Measurements from ENCODE around the gene LAX1.
A peak's percentile ranks its signal among the peaks of the same experiment; 100 is the strongest.

LAX1 gene

GRCh38 chr1:203797948-203798655 lies 33.1 kb downstream of the LAX1 start:
- DNase-seq (ENCODE audit: low read depth), result no peak
- no peak overlapping the region for H3K4me3 ChIP-seq (ENCODE audit: low read depth, low read length)
- TF ChIP-seq MAX (IDR thresholded peaks at IDR 0.05; ENCODE audit: low read depth, low read length) (no peak), MYC (IDR thresholded peaks at IDR 0.05; ENCODE audit: low read depth, low read length) (no peak), POLR2A (IDR thresholded peaks at IDR 0.05; ENCODE audit: extremely low read depth, insufficient read length) (no peak)
- TF ChIP-seq, protein P1, sequence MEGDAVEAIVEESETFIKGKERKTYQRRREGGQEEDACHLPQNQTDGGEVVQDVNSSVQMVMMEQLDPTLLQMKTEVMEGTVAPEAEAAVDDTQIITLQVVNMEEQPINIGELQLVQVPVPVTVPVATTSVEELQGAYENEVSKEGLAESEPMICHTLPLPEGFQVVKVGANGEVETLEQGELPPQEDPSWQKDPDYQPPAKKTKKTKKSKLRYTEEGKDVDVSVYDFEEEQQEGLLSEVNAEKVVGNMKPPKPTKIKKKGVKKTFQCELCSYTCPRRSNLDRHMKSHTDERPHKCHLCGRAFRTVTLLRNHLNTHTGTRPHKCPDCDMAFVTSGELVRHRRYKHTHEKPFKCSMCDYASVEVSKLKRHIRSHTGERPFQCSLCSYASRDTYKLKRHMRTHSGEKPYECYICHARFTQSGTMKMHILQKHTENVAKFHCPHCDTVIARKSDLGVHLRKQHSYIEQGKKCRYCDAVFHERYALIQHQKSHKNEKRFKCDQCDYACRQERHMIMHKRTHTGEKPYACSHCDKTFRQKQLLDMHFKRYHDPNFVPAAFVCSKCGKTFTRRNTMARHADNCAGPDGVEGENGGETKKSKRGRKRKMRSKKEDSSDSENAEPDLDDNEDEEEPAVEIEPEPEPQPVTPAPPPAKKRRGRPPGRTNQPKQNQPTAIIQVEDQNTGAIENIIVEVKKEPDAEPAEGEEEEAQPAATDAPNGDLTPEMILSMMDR (IDR thresholded peaks at IDR 0.05; ENCODE audit: low read depth, low read length), result no peak

DNA sequence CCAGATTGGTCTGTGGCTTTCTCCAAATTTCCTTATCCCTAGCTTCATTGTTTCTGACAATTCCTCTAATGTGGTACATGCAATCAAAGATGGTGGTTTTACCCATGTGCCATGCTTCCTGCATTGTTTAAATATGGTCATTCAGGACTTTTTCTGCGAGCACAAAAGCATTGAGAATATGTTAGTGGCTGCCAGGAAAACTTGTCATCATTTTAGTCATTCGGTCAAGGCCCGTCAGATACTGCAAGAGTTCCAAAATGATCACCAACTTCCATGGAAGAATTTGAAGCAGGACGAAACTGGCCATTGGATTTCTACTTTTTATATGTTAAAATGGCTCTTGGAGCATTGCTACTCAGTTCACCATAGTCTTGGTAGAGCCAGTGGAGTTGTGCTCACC lies 34.2 kb downstream of the LAX1 start:
- DNase-seq (ENCODE audit: low read depth), result no peak
- TF ChIP-seq POLR2A (IDR thresholded peaks at IDR 0.05; ENCODE audit: extremely low read depth, insufficient read length), result no peak
- TF ChIP-seq, protein P1 (IDR thresholded peaks at IDR 0.05; ENCODE audit: low read depth, low read length), result no peak
- no peak for TF ChIP-seq MYC (IDR thresholded peaks at IDR 0.05; ENCODE audit: low read depth, low read length)
- TF ChIP-seq MAX (IDR thresholded peaks at IDR 0.05; ENCODE audit: low read depth, low read length), result no peak
- no peak overlapping the region for H3K4me3 ChIP-seq (ENCODE audit: low read depth, low read length)

GRCh38 chr1:203799971-203800370 lies 35.0 kb downstream of the LAX1 start:
- no peak for TF ChIP-seq MAX (IDR thresholded peaks at IDR 0.05; ENCODE audit: low read depth, low read length)
- TF ChIP-seq MYC (IDR thresholded peaks at IDR 0.05; ENCODE audit: low read depth, low read length), result no peak
- TF ChIP-seq, protein P1 (IDR thresholded peaks at IDR 0.05; ENCODE audit: low read depth, low read length), result no peak
- TF ChIP-seq POLR2A (IDR thresholded peaks at IDR 0.05; ENCODE audit: extremely low read depth, insufficient read length), result no peak
- H3K4me3 ChIP-seq (ENCODE audit: low read depth, low read length), result peak overlapping the region; percentile 6
- DNase-seq (ENCODE audit: low read depth), result no peak

DNA sequence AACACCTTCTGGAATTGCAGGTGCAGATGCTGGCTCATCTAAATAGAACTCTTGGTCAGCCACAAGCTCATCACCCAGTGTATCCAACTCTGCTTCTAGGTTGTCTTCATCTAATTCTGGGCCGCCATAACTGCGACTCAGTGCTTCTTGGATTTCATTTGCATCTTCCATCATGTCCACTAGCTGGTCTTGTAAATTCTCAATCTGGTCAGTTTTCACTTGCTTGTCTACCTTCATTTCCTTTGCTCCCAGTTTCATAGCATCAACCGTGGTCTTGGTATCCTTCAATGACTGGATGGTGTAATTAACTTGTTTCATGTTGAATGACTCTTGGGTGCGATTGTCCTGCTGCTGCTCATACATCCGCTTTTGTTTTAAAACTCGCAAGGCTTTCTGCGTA lies 40.7 kb downstream of the LAX1 start:
- DNase-seq (ENCODE audit: low read depth), result no peak
- TF ChIP-seq MYC (IDR thresholded peaks at IDR 0.05; ENCODE audit: low read depth, low read length) (no peak), MAX (IDR thresholded peaks at IDR 0.05; ENCODE audit: low read depth, low read length) (no peak), POLR2A (IDR thresholded peaks at IDR 0.05; ENCODE audit: extremely low read depth, insufficient read length) (no peak)
- TF ChIP-seq, protein P1 (IDR thresholded peaks at IDR 0.05; ENCODE audit: low read depth, low read length), result no peak
- H3K4me3 ChIP-seq (ENCODE audit: low read depth, low read length), result no peak overlapping the region

DNA sequence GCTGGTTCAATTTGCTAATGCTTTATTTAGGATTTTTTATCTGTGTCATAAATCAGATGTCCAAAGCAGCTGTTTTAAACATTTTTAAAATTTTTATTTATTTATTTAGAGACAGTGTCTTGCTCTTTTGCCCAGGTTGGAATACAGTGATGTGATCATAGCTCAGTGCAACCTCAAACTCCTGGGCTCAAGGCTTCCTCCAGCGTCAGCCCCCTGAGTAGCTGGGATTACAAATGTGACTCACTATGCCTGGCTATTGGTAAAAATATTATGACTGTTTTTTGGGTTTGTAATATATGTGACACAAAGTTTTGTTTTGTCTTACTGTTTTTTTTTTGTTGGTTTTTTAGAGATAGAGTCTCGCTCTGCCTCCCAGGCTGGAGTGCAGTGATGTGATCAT lies 42.2 kb downstream of the LAX1 start:
- DNase-seq (ENCODE audit: low read depth), result no peak
- TF ChIP-seq MYC (IDR thresholded peaks at IDR 0.05; ENCODE audit: low read depth, low read length) (no peak), MAX (IDR thresholded peaks at IDR 0.05; ENCODE audit: low read depth, low read length) (no peak), POLR2A (IDR thresholded peaks at IDR 0.05; ENCODE audit: extremely low read depth, insufficient read length) (no peak)
- TF ChIP-seq, protein P1 (IDR thresholded peaks at IDR 0.05; ENCODE audit: low read depth, low read length), result no peak
- H3K4me3 ChIP-seq (ENCODE audit: low read depth, low read length), result no peak overlapping the region

All from NB4 (cell line).